Activated CD8-positive, alpha-beta T cell treated with anti-CD3 and anti-CD28 coated beads for 36 hours (primary cell): ENCODE results near the gene STXBP6. TPM values are rescaled to one million over a fixed set of nuclear protein-coding genes. Genes with fewer than 3 reads are reported as not detected.
"Not testable (repeated sequence)": the region's sequence is repeated elsewhere in the genome, so short reads cannot be mapped to it uniquely, and the experiment has no call there.

ENCODE experiments used
- ATAC-seq: fragments of 200-7000 bp; cut with Tn5 transposase; one replicate; pipeline ENCODE4 v1.10.0; 2021; ENCODE audit warnings: mild to moderate bottlenecking, moderate library complexity
- CTCF ChIA-PET: fragments of 350-600 bp; sonication (Branson Sonifier 250); formaldehyde crosslinking; loops from one replicate; lab custom pipeline; 2021; ENCODE audit warnings: antibody characterized with exemption; lab: Charles Lee
- POLR2A ChIA-PET: fragments of 350-600 bp; sonication (Branson Sonifier 250); formaldehyde crosslinking; loops from one replicate; lab custom pipeline; 2021; ENCODE audit warnings: antibody characterized with exemption; lab: Charles Lee
- DNase-seq: peaks from one replicate; pipeline ENCODE4 v3.0.0-alpha.2; 2020
- H3K27ac Mint-ChIP-seq: one replicate; pipeline ENCODE4 v1.8.0; 2021; ENCODE audit warnings: mild to moderate bottlenecking, mixed read lengths
- H3K27me3 Mint-ChIP-seq: one replicate; pipeline ENCODE4 v1.8.0; 2021; ENCODE audit warnings: mixed read lengths
- H3K36me3 Mint-ChIP-seq: one replicate; pipeline ENCODE4 v1.8.0; 2021; ENCODE audit warnings: low read depth, mixed read lengths
- H3K4me1 Mint-ChIP-seq: one replicate; pipeline ENCODE4 v1.8.0; 2021; ENCODE audit warnings: low read depth, mixed read lengths
- H3K4me3 Mint-ChIP-seq: one replicate; pipeline ENCODE4 v1.8.0; 2021; ENCODE audit warnings: mild to moderate bottlenecking, moderate library complexity, mixed read lengths
- H3K9me3 Mint-ChIP-seq: one replicate; pipeline ENCODE4 v1.8.0; 2021; ENCODE audit warnings: mixed read lengths
- intact Hi-C: fragments of 100-400 bp; cut with micrococcal nuclease; formaldehyde crosslinking; loops from one replicate; pipeline ENCODE4 v1.10.0; 2022
- total RNA-seq, 2 experiments: library from RNA; stranded (reverse); gene quantifications; one replicate each; pipeline ENCODE4 v1.2.3, GENCODE V29; 2021
- TF ChIP-seq, protein P1 (sequence below): fragments of 200-600 bp; IDR thresholded peaks from one replicate; pipeline ENCODE4 v1.8.0; 2022; ENCODE audit warnings: antibody characterized with exemption, mild to moderate bottlenecking

The STXBP6 gene
- total RNA-seq, 2 experiments from 2014 or later, result not detected

DNA sequence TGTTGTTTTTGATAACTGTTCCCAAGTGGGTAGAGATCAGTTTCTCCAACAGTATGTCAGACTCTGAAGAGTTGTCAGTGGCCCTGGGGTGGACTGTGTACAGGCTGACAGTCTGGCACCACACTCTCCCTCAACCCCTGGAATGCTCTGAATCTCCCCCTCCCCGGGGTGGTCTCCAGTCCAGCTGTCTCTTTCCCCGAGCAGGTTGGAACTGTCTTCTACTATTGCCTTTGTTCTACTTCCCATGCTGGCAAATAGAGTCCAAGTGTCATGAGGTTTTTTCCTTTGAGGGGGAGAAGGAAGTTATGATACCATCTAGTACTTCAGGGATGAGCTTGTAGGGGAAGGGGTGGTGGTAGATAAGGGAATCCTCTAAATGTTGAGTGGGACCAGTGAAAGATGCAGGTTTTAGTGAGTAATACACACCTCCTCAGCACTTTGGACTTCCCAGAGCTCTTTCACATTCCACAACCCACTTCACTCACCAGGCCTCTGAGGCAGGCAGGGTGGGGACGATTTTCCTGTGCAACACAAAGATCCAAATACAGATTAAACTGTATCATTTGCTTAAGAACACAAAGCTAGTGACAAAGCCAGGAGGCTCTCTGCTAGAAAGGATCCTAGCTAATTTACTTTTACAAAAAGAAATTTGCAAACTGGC lies 245.3 kb downstream of the STXBP6 start:
- CTCF ChIA-PET, result interaction anchor here (0.7 to 2.9 kb wide), 5 partner anchors 16 to 352 kb away, joined by 3 to 16 read pairs (median 3); no protein-coding TSS in a partner anchor

DNA sequence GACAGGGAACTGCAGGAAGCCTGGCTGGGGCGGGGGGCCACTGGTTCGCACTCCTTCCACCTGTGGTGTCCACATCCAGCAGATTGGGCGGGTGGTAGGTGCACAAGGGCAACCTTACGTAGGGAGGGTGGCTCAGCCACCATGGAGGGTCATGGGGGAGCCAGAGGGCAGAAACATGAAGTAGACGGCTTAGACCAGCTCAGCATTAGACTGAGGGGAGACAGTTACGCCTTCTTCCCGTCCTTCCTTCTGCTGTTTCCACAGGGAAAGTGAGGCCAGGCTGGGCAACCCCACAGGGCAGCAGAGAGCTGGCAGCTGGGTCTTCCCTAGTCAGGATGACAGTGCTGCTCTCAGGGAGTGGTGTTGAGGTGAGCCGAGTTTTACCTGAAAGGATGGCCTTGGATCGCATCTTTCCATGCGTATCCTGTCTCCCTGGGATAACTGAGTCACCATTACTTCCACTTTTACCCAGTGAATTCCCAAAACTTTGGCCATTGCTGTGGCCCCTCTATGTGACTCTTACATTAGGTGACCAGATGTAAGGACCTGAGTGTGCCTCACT lies 245.9 kb downstream of the STXBP6 start:
- DNase-seq (no peak), ATAC-seq (no peak)
- H3K27me3 Mint-ChIP-seq, result peaks cover 4% of the 10 kb centered on the region

More for the DNA sequence above, 245.3 kb downstream of the STXBP6 start:
- no peak overlapping the region for H3K27ac Mint-ChIP-seq
- ATAC-seq, result no peak
- H3K4me3 Mint-ChIP-seq, result no peak overlapping the region
- no peaks in the 10 kb centered on the region for H3K36me3 Mint-ChIP-seq
- peaks cover 4% of the 10 kb centered on the region for H3K27me3 Mint-ChIP-seq
- TF ChIP-seq, protein P1, sequence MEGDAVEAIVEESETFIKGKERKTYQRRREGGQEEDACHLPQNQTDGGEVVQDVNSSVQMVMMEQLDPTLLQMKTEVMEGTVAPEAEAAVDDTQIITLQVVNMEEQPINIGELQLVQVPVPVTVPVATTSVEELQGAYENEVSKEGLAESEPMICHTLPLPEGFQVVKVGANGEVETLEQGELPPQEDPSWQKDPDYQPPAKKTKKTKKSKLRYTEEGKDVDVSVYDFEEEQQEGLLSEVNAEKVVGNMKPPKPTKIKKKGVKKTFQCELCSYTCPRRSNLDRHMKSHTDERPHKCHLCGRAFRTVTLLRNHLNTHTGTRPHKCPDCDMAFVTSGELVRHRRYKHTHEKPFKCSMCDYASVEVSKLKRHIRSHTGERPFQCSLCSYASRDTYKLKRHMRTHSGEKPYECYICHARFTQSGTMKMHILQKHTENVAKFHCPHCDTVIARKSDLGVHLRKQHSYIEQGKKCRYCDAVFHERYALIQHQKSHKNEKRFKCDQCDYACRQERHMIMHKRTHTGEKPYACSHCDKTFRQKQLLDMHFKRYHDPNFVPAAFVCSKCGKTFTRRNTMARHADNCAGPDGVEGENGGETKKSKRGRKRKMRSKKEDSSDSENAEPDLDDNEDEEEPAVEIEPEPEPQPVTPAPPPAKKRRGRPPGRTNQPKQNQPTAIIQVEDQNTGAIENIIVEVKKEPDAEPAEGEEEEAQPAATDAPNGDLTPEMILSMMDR, result no peak
- intact Hi-C loops, result loop anchor here (10.0 kb wide), 1 partner anchor 350 kb away; no protein-coding TSS in a partner anchor
- H3K4me1 Mint-ChIP-seq, result no peaks in the 10 kb centered on the region
- H3K9me3 Mint-ChIP-seq, result no peaks in the 10 kb centered on the region
- POLR2A ChIA-PET, result interaction anchor here (1.3 kb wide), 1 partner anchor 9 kb away, joined by 3 read pairs; no protein-coding TSS in a partner anchor
- DNase-seq, result no peak

DNA sequence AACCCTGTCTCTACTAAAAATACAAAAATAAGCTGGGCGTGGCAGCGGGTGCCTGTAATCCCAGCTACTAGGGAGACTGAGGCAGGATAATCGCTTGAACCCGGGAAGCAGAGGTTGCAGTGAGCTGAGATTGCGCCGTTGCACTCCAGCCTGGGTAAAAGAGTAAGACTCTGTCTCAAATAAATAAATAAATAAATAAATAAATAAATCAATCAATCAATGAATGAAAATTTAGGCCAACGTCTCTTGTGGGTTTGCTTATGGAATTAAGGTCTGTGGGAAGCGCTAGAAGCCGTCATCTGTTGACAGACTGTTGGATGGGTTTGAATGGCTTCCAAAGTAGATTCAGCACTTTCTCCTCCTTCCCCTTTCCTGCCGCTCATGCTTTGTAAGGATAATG lies 246.5 kb downstream of the STXBP6 start:
- H3K4me3 Mint-ChIP-seq, H3K27ac Mint-ChIP-seq, DNase-seq, ATAC-seq, CTCF ChIA-PET, H3K4me1 Mint-ChIP-seq, H3K27me3 Mint-ChIP-seq, H3K9me3 Mint-ChIP-seq, POLR2A ChIA-PET, H3K36me3 Mint-ChIP-seq: not testable (repeated sequence)
- intact Hi-C loops, result loop anchor here (10.0 kb wide), 1 partner anchor 351 kb away; no protein-coding TSS in a partner anchor

More for the DNA sequence above, 245.9 kb downstream of the STXBP6 start:
- TF ChIP-seq, protein P1, result no peak
- Mint-ChIP-seq H3K4me1 (peaks cover 2% of the 10 kb centered on the region), H3K27ac (no peak overlapping the region), H3K4me3 (no peak overlapping the region), H3K9me3 (no peaks in the 10 kb centered on the region), H3K36me3 (no peaks in the 10 kb centered on the region)
- ChIA-PET POLR2A (no interaction called here), CTCF (interaction anchor here (1.1 to 2.9 kb wide), 2 partner anchors 16 to 69 kb away, joined by 4 to 16 read pairs; no protein-coding TSS in a partner anchor)
- intact Hi-C loops, result loop anchor here (10.0 kb wide), 1 partner anchor 351 kb away; no protein-coding TSS in a partner anchor

DNA sequence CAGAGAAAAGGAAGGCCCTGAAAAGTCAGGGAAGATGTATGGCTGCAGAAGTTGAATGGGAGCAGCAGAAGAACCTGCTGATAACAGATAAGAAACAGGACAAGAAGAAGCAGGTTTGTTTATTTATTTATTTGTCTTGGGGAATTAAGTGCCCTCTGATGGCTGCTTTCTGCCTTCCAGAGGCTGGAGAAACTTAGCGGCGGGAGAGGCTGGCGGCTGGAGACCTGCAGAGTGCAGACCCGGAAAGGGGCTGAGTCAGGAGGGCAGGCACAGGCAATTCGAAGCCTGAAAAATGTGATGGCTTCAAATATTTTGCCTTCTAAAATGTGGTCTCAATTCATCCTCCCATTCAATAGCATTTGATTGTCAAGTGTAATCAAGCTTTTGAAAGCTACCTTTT lies 247.7 kb downstream of the STXBP6 start:
- Mint-ChIP-seq H3K4me1 (peaks cover 5% of the 10 kb centered on the region), H3K9me3 (no peaks in the 10 kb centered on the region), H3K27me3 (peaks cover 4% of the 10 kb centered on the region), H3K27ac (no peak overlapping the region), H3K36me3 (no peaks in the 10 kb centered on the region), H3K4me3 (no peak overlapping the region)
- intact Hi-C loops, result loop anchor here (10.0 kb wide), 1 partner anchor 353 kb away; no protein-coding TSS in a partner anchor
- POLR2A ChIA-PET, result interaction anchor here (0.8 kb wide), 1 partner anchor 10 kb away, joined by 3 read pairs; no protein-coding TSS in a partner anchor
- DNase-seq (no peak), ATAC-seq (no peak)
- CTCF ChIA-PET, result no interaction called here
- TF ChIP-seq, protein P1, result no peak

DNA sequence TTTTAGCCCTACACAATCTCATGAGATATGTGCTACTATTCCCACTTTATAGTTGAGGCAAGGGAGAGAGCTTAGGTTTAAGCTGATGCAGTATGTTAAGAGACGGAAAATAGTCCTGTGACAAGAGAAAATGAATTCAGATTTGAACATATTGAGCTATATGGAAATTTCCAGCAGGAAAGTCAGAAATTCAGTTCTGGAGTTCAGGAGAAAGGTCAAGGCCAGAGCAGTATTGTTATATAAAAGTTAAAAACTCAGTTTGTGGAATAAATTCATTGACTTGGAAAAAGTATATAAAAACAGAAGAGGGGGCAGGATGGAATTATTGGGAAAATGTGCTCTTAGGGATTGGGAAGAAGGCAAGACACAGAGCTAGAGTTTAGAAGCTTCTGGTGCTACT lies 248.9 kb downstream of the STXBP6 start:
- Mint-ChIP-seq H3K4me3 (no peak overlapping the region), H3K36me3 (no peaks in the 10 kb centered on the region), H3K4me1 (peaks cover 5% of the 10 kb centered on the region), H3K27ac (no peak overlapping the region), H3K27me3 (peaks cover 2% of the 10 kb centered on the region), H3K9me3 (no peaks in the 10 kb centered on the region)
- DNase-seq (no peak), ATAC-seq (no peak)
- ChIA-PET POLR2A (no interaction called here), CTCF (interaction anchor here (0.8 kb wide), 1 partner anchor 9 kb away, joined by 3 read pairs; no protein-coding TSS in a partner anchor)
- intact Hi-C loops, result loop anchor here (10.0 kb wide), 1 partner anchor 354 kb away; no protein-coding TSS in a partner anchor
- TF ChIP-seq, protein P1, result no peak
